ENCODE results near the gene C1orf210. TPM values are rescaled to one million over a fixed set of nuclear protein-coding genes. Genes with fewer than 3 reads are reported as not detected.

C1orf210 gene
- polyA plus RNA-seq, 1 experiment = not detected

- ChIA-PET CTCF (no interaction called here), POLR2A (no interaction called here)
- no peak for DNase-seq (ENCODE audit: low read depth)
- no peak for TF ChIP-seq CTCF (IDR thresholded peaks at IDR 0.05; ENCODE audit: insufficient read depth, low read depth, low read length)
- H3K36me3 ChIP-seq (ENCODE audit: control insufficient read depth, insufficient read depth, low read length) = no peaks in the 10 kb centered on the region
- H3K4me3 ChIP-seq (ENCODE audit: low read depth, low read length) = no peak overlapping the region
- peaks cover 6% of the 10 kb centered on the region for H3K27me3 ChIP-seq (ENCODE audit: control insufficient read depth, insufficient read depth, low read length)
These were observed 12.5 kb downstream of the C1orf210 start for GRCh38 chr1:43272576-43273571.

GRCh38 chr1:43272161-43272560 lies 13.2 kb downstream of the C1orf210 start:
- CTCF ChIA-PET = no interaction called here
- Histone ChIP-seq H3K27me3 (ENCODE audit: control insufficient read depth, insufficient read depth, low read length) (peaks cover 6% of the 10 kb centered on the region), H3K4me3 (ENCODE audit: low read depth, low read length) (no peak overlapping the region), H3K36me3 (ENCODE audit: control insufficient read depth, insufficient read depth, low read length) (no peaks in the 10 kb centered on the region)
- POLR2A ChIA-PET = no interaction called here
- DNase-seq (ENCODE audit: low read depth) = no peak
- TF ChIP-seq CTCF (IDR thresholded peaks at IDR 0.05; ENCODE audit: insufficient read depth, low read depth, low read length) = no peak

- ChIA-PET POLR2A (no interaction called here), CTCF (no interaction called here)
- H3K4me3 ChIP-seq (ENCODE audit: low read depth, low read length) = no peak overlapping the region
- H3K36me3 ChIP-seq (ENCODE audit: control insufficient read depth, insufficient read depth, low read length) = no peaks in the 10 kb centered on the region
- peaks cover 6% of the 10 kb centered on the region for H3K27me3 ChIP-seq (ENCODE audit: control insufficient read depth, insufficient read depth, low read length)
- DNase-seq (ENCODE audit: low read depth) = no peak
- no peak for TF ChIP-seq CTCF (IDR thresholded peaks at IDR 0.05; ENCODE audit: insufficient read depth, low read depth, low read length)
These were observed 13.9 kb downstream of the C1orf210 start for GRCh38 chr1:43271186-43272118.

GRCh38 chr1:43270421-43271095 lies 14.8 kb downstream of the C1orf210 start:
- ChIA-PET POLR2A (no interaction called here), CTCF (interaction anchor here (1.2 kb wide), 1 partner anchor 13 kb away, joined by 3 read pairs; no protein-coding TSS in a partner anchor)
- Histone ChIP-seq H3K36me3 (ENCODE audit: control insufficient read depth, insufficient read depth, low read length) (no peaks in the 10 kb centered on the region), H3K4me3 (ENCODE audit: low read depth, low read length) (no peak overlapping the region), H3K27me3 (ENCODE audit: control insufficient read depth, insufficient read depth, low read length) (peaks cover 6% of the 10 kb centered on the region)
- DNase-seq (ENCODE audit: low read depth) = no peak
- TF ChIP-seq CTCF (IDR thresholded peaks at IDR 0.05; ENCODE audit: insufficient read depth, low read depth, low read length) = no peak
